ENCODE measurements around the gene OR5AU1. TPM values are rescaled to one million over a fixed set of nuclear protein-coding genes. Genes with fewer than 3 reads are reported as not detected.
"Not testable (repeated sequence)": the region's sequence is repeated elsewhere in the genome, so short reads cannot be mapped to it uniquely, and the experiment has no call there.

Gene OR5AU1
- total RNA-seq, 2 donors from 2014 or later: not detected

DNA sequence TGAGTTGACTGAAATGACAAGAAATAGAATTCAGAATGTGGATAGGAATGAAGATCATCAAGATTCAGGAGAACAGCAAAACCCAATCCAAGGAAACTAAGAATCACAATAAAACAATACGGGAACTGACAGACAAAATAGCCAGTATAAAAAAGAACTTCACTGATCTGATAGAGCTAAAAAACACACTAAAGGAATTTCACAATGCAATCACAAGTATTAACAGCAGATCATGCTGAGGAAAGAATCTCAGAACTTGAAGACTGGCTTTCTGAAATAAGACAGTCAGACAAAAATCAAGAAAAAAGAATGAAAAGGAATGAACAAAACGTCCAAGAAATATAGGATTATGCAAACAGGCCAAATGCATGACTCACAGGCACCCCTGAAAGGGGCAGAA lies 15.3 kb upstream of the OR5AU1 start:
- no peak for ATAC-seq
- H3K4me3 ChIP-seq: no peak overlapping the region
- no peak for DNase-seq
- H3K27ac ChIP-seq: no peak overlapping the region
- no peaks in the 10 kb centered on the region for H3K4me1 ChIP-seq
- H3K36me3 ChIP-seq (replicated peaks in 1 of 2; ENCODE audit: insufficient read depth in 1 of 2, low read depth in 2 of 2): no peaks in the 10 kb centered on the region
- intact Hi-C loops (cut with DNase I): no loop called here
- TF ChIP-seq, protein P1, sequence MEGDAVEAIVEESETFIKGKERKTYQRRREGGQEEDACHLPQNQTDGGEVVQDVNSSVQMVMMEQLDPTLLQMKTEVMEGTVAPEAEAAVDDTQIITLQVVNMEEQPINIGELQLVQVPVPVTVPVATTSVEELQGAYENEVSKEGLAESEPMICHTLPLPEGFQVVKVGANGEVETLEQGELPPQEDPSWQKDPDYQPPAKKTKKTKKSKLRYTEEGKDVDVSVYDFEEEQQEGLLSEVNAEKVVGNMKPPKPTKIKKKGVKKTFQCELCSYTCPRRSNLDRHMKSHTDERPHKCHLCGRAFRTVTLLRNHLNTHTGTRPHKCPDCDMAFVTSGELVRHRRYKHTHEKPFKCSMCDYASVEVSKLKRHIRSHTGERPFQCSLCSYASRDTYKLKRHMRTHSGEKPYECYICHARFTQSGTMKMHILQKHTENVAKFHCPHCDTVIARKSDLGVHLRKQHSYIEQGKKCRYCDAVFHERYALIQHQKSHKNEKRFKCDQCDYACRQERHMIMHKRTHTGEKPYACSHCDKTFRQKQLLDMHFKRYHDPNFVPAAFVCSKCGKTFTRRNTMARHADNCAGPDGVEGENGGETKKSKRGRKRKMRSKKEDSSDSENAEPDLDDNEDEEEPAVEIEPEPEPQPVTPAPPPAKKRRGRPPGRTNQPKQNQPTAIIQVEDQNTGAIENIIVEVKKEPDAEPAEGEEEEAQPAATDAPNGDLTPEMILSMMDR (IDR thresholded peaks at IDR 0.05): no peak
- no peak for TF ChIP-seq POLR2A (IDR thresholded peaks at IDR 0.05)
- no peaks in the 10 kb centered on the region for H3K27me3 ChIP-seq
- no peaks in the 10 kb centered on the region for H3K9me3 ChIP-seq
- 63 to 69% methylated on average over 2 of the region's 2 CpGs for WGBS, 2 donors

DNA sequence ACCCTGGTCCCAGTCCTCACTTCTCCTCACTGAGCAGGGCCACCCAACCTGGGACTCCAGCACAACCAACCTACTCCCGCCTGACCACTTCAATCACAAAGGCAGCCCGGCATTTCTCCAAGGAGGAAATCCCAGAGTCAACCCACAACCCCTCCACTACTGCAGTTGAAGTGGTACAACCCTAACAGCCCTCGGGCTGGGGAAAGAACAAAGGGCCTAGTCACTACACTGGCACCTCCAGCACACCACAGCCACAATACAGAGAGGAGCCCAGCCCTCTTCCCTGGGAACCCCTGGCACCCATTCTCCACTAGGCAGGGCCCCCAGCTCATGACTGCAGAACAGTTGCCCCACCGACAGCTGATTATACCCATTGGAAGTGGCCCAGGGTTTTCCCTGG lies 13.7 kb upstream of the OR5AU1 start:
- WGBS, 2 donors: 81 to 85% methylated on average over 2 to 4 of the region's 4 CpGs
- TF ChIP-seq, protein P1 (IDR thresholded peaks at IDR 0.05): no peak
- no peak for TF ChIP-seq POLR2A (IDR thresholded peaks at IDR 0.05)
- Histone ChIP-seq H3K27ac (no peak overlapping the region), H3K4me1 (no peaks in the 10 kb centered on the region), H3K27me3 (no peaks in the 10 kb centered on the region), H3K4me3 (no peak overlapping the region), H3K9me3 (no peaks in the 10 kb centered on the region), H3K36me3 (replicated peaks in 1 of 2; ENCODE audit: insufficient read depth in 1 of 2, low read depth in 2 of 2) (no peaks in the 10 kb centered on the region)
- intact Hi-C loops (cut with DNase I): no loop called here
- DNase-seq: no peak
- no peak for ATAC-seq

DNA sequence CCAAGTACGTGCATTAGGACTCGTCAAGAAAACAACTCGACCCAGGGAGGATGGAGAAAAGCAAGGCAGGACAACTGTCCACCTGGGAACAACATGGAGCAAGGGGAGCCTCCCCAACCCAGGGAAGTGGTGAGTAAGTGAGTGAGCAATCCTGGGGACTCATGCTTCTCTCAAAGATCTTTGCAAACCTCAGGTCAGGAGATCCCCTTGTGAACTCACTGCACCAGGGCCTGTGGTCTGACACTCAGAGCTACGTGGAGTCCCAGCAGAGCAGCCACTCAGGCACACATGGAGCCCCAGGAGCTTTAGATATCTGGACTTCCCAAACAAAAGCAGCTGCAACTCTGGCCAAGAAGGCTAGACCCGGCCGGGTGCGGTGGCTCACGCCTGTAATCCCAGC lies 12.2 kb upstream of the OR5AU1 start:
- no peak overlapping the region for H3K4me3 ChIP-seq
- ATAC-seq (no peak), DNase-seq (no peak)
- intact Hi-C loops (cut with DNase I): no loop called here
- TF ChIP-seq, protein P1 (IDR thresholded peaks at IDR 0.05): no peak
- TF ChIP-seq POLR2A (IDR thresholded peaks at IDR 0.05): no peak
- 69 to 81% methylated on average over 8 of the region's 8 CpGs for WGBS, 2 donors
- H3K9me3 ChIP-seq: no peaks in the 10 kb centered on the region
- H3K27me3 ChIP-seq: no peaks in the 10 kb centered on the region
- H3K4me1 ChIP-seq: no peaks in the 10 kb centered on the region
- no peak overlapping the region for H3K27ac ChIP-seq
- H3K36me3 ChIP-seq (replicated peaks in 1 of 2; ENCODE audit: insufficient read depth in 1 of 2, low read depth in 2 of 2): no peaks in the 10 kb centered on the region

DNA sequence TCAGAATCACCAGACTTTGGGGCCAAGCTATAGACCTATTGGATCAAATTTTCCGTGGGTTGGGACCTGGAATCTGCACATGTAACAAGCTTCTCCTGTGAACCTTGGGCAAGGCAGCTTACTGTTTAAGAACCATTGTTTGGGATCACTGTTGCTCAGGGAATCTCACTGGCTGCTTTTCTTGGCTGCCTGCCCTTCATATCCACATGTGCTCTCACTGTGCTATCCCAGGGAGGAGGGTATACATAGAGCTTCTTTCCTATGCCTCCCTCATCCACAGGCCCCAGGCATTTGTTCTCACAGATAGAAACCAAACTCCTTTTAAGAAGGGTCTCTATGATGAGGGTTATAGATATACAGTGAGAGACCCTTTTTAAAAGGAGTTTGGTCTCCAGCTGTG lies 9.8 kb upstream of the OR5AU1 start:
- DNase-seq; H3K27ac ChIP-seq; H3K27me3 ChIP-seq; H3K4me3 ChIP-seq; H3K4me1 ChIP-seq; ATAC-seq; intact Hi-C loops (cut with DNase I); H3K9me3 ChIP-seq; H3K36me3 ChIP-seq (replicated peaks in 1 of 2; ENCODE audit: insufficient read depth in 1 of 2, low read depth in 2 of 2): not testable (repeated sequence)
- WGBS, 2 donors: 17% methylated on average over 1 of the region's 1 CpG; no CpG with 5 or more reads in 1 of the 2 donors

DNA sequence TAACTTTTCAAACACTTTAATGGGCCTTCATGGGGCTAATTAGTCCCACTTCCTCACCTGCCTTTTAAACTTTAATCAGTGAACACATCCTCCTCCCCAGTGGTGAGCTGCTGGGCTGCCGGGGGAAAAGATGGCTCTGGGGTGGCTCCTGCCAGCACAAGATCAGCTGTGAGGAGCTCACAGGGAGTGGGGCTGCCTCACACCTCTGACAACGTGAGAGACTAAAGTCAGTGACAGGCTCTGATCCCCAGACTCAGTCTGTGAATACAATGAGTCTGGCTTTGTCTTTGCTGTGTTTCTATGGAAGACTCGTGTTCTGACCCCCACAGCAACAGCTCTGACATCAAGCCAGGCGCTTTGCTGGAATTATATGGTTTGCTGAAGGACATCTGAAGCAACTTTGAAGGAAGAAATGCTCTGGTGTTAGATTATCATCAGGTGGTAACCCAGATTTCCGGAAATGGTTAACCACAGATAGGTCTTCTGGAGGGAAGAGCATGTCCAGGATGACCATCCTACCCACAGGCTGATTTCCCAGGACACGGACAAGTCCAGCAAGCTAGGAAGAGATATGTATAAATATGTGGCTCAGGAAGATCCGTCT lies 9.2 kb upstream of the OR5AU1 start:
- 68 to 70% methylated on average over 4 to 7 of the region's 7 CpGs for WGBS, 2 donors
- H3K27me3 ChIP-seq; intact Hi-C loops (cut with DNase I); DNase-seq; H3K4me1 ChIP-seq; H3K4me3 ChIP-seq; ATAC-seq; H3K9me3 ChIP-seq; H3K27ac ChIP-seq; H3K36me3 ChIP-seq (replicated peaks in 1 of 2; ENCODE audit: insufficient read depth in 1 of 2, low read depth in 2 of 2): not testable (repeated sequence)

DNA sequence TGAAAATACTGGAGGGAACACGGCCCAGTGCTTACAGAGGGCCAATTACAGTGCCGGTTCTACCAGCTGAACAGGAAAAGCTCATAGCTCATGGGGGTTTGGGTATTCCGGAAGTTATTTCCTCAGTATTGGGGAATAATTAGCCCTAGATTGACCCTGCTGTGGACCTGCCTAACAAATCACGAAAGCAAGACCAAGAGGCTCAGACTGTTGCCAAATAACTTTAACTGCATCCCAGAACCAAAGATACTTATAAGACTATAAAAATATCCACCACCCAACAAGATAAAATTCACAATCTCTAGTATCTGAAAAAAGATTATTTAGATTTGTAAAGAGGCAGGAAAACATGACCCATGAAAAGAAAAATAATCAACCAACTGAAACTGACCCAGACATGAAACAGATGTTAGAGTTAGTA lies 8.0 kb upstream of the OR5AU1 start:
- no peaks in the 10 kb centered on the region for H3K36me3 ChIP-seq (replicated peaks in 1 of 2; ENCODE audit: insufficient read depth in 1 of 2, low read depth in 2 of 2)
- H3K4me1 ChIP-seq: no peaks in the 10 kb centered on the region
- no peak for DNase-seq
- no peak overlapping the region for H3K27ac ChIP-seq
- no peak for ATAC-seq
- no peak for TF ChIP-seq POLR2A (IDR thresholded peaks at IDR 0.05)
- TF ChIP-seq, protein P1 (IDR thresholded peaks at IDR 0.05): no peak
- H3K27me3 ChIP-seq: no peaks in the 10 kb centered on the region
- H3K4me3 ChIP-seq: no peak overlapping the region
- H3K9me3 ChIP-seq: no peaks in the 10 kb centered on the region
- WGBS, 2 donors: 54 to 59% methylated on average over 4 of the region's 4 CpGs
- intact Hi-C loops (cut with DNase I): no loop called here
